Activated CD4-positive, CD25-positive, alpha-beta regulatory T cell treated with anti-CD3 and anti-CD28 coated beads, Interleukin-2, amount 50 U/mL, for 72 hours (primary cell): ENCODE measurements around the gene LNPK.
"Not testable (repeated sequence)": the region's sequence is repeated elsewhere in the genome, so short reads cannot be mapped to it uniquely, and the experiment has no call there.

Experiments used
- DNase-seq: peaks from one replicate; pipeline ENCODE4 v3.0.0; 2021

LNPK gene

DNA sequence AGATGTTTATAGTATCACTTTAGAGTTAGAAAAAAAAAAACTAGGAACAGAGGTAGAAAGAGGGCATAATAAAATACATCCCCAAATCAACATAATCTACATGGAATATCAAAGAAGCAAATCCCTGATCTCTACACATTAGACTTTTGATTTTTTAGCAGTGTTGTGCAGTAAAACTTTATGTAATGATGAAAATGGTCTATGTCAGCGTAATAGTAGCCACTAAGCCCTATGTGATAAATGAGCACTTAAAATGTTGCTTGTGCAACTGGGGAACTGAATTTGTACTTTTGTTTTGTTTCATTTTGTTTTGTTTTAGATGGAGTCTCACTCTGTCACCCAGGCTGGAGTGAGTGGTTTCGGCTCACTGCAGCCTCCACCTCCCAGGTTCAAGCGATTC, 36.3 kb downstream of the LNPK start:
- no peak for DNase-seq

DNA sequence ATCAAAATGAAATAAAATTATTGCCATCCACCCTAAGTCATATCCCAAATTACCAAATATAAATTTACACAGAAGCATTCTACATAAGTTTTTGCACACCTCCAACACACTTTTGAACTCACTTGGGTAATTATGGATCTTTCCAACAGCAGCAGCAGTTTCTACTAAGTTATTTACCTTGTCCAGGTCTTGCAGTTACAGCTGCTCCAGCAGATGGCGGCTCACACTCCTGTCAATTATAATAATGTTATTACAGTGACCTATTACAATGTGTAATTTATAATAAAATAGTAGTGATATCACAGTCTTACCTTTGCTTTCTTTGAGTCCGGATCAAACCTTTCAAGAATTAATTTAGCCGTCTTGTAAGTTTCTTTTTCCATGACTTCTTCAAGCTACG, 37.9 kb downstream of the LNPK start:
- no peak for DNase-seq

DNA sequence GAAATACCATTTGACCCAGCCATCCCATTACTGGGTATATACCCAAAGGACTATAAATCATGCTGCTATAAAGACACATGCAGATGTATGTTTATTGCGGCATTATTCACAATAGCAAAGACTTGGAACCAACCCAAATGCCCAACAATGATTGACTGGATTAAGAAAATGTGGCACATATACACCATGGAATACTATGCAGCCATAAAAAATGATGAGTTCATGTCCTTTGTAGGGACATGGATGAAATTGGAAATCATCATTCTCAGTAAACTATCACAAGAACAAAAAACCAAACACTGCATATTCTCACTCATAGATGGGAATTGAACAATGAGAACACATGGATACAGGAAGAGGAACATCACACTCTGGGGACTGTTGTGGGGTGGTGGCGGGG, 38.9 kb downstream of the LNPK start:
- not testable (repeated sequence) for DNase-seq

DNA sequence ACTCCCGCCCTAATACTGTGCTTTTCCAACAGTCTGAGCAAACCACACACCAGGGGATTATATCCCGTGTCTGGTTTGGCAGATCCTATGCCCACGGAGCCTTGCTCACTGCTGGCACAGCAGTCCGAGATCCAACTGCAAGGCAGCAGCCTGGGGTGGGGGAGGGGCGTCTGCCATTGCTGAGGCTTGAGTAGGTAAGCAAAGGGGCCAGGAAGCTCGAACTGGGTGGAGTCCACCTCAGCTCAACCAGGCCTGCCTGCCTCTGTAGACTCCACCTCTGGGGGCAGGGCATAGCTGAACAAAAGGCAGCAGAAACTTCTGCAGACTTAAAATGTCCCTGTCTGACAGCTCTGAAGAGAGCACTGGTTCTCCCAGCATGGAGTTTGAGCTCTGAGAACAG, 44.2 kb downstream of the LNPK start:
- no peak for DNase-seq

DNA sequence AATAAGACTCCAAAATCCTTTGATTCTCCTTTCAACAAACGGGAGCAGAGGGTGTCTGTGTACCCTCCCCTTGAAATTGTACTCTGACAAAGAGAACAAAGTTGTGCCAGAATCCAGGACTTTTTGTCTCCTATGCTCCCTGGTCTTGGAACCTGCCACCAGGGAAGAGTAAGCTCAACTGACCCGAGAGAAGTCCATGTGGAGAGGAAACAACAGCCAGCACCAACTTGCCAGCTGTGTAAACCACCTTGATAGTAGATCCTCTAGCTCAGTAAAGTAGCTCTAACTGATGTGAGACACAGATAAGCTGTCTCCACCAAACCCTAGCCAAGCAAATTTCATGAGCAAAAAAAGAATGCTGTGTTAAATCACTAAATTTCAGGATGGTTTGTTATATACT, 46.9 kb downstream of the LNPK start:
- DNase-seq: no peak

DNA sequence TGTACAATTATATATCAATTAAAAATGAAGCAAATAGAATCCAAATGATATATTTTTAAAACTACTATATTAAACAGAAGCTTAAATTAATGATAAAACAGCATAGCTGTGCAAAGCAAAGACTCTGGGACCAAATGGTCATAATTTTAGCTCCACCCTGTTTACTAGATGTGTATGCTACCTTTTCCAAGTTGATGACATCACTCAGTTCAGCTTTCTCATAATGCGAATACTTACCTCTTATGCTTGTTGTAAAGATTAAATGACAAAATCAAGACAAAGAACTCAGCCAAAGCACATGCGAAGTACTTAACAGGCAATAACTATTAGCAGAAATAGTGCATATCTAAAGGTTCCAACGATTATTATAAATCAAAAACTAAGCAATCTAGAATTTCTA, 51.6 kb downstream of the LNPK start:
- DNase-seq: no peak

DNA sequence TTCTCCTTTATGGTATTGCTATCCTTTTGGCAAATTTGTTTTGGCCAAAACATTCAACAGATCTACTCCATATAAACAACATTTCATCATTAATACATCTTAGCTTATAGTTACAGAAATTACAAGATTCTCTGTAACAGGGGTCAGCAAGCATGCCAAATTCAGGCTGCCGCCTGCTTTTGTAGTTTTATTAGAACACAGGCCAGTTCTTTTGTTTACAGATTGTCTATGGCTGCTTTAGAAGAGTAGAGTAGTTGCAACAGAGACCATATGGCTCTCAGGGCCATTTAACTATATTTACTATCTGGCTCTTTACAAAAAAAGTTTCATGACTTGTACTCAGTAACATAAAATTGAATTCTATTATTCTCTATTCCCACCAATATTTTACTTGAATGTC, 53.9 kb downstream of the LNPK start:
- no peak for DNase-seq

DNA sequence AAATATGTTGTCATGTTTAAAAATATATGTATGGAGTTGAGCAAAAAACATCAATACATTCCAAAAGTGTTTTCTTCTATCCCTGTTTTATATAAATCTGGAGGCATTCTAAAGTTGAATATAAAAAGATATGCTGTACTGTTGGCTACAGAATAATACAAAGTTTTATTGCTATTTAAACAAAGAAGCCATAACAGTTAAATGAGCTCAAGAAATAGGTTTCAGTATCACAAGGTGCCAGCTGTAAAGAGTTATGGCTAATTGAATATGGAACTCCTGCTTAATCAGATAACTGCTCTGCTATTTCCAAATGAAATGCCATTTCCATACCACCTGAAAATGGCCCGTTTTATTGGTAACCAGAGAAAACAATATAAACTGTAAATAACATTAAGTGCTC, 55.0 kb downstream of the LNPK start:
- DNase-seq: no peak

DNA sequence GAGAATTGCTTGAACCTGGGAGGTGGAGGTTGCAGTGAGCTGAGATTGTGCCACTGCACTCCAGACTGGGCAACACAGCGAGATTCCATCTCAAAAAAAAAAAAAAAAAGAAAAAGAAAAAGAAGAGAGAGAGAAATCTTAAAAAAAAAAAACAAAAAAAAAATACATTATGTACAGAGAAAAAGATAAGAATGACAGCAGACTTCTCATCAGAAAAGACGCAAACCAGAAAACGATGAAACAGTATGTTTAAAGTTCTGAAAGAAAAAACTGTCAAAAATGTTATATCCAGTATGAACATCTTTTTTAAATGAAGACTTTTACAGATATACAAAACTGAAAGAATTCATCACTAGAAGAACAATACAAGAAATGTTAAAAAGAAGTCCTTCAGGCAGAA, 60.4 kb downstream of the LNPK start:
- no peak for DNase-seq

DNA sequence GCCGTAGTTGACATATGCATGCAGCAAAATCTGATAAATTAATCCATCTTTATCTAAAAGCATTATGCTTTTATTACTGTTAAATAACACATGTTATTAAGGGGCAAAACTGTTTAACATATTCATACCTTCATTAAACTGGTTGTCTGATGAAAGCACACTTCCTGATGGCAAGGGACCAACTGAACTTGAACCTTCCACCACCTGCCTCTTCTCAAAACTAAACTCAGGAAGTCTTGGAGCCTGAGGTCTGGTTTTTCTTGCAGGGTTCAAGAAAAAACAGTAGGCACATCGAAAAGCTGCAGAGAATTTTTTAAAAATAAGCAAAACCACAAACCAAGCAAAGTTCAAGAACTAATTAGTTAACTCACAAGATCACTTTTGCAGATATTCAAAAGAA, 64.9 kb downstream of the LNPK start:
- no peak for DNase-seq

DNA sequence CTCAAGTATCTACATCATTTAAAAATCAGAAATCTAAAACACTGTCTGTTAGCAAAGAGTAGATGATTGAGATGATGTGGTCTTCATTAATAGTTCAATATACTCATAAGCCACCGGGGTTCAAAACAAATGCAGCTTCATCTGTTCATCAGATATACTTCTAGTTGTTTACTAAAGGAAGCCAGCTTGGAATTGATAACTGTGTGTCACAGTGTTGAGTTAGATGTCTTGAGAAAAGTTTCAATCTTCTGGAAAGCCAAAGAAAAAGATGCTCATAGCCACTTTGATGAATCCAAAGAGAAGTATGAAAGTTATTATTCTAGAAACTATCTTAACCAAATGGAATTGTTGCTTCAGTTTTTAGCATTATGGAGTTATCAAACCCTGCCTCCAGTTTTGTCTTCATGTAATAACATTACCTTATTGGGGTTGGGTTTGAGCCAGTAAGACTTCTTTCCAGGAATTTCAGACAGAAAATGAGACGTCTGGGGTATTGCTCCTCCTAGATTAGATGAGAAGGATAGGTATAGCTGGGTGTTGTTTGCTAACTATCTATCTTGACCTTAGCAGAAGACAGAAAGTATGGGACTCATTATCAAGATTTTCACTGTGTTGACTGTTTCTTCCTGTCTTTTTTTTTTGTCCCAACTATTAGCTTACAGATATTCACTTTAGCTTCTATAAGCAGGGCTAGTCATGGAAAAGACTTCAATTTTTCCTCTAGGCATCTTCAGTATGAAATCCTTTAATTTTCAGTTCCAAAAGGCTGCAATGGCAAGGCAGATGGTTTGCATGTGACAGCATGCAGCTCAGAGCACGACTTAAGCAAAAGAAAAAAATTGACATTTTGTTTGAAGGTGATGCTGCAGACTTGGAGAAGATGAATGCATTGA, 66.5 kb downstream of the LNPK start:
- DNase-seq: no peak

DNA sequence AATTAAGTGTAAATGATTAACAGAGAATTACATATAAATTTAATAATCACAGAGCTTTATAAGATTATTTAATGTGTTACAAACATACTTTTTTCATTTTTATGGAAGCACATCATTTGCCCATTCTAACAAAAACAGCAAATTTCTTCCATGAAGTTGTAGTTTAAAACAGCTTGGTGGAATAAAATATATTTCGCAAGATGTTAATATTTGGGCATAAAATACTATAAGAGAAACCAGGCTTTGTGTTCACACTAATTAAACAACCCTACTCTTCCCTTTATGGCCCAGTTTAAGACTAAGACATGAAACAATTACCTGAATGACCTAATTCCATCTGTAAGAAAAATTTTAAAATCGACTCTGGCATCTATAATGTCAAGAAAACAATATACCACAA, 69.4 kb downstream of the LNPK start:
- no peak for DNase-seq

DNA sequence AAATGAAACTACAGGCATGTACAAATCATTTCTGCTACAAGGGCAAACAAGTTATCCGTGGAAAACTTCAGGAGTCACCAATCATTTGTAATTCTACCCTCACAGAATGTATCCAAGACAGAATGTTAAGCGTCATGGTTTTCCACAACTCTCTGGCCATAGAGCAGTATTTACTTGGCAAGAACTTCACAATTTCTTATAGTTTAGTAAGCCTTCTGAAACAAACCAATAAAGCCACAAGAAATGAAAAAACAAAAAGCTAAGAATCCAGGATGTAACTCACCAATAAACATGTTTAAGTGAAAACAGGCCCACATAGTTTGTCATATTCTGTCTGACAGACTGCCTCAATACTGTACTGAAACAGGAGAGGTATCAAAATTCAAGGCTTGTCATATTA, 70.3 kb downstream of the LNPK start:
- no peak for DNase-seq

DNA sequence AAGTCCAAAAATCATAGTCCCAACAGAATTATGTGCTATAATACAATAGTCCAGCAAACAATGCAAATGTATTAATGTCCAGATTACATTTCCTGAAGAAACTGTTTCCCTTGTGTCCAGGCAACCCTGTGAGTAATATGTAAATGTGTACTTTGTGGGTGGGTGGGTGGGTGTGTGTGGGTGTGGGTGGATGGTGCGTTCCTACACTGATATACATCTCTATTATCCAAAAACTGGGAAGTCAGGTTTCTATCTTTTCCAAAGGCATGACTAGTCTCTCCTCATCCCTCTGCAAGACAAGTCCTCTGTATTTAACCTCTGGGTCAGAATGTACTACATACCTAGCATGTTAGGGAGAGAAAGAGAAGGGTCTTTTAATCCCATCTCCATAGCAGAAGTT, 71.6 kb downstream of the LNPK start:
- no peak for DNase-seq

DNA sequence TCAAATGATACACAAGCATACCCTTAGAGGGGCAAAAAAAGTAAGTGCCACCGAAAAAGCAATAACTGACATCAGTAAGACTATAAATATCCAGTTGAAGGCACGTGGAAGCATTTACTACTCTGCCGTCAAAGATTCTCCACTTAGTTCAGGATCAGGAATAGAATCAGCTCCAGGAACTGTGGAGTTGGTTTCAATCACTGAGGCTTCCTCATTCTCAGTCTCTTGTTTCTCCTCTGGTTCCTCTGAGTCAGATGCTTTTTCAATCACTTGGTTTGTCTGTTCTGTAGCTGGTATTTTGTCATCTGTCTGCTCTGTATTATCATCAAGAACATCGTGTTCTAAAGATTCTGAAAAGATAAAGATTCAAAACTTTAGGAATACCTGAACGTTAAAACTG, 72.2 kb downstream of the LNPK start:
- no peak for DNase-seq

DNA sequence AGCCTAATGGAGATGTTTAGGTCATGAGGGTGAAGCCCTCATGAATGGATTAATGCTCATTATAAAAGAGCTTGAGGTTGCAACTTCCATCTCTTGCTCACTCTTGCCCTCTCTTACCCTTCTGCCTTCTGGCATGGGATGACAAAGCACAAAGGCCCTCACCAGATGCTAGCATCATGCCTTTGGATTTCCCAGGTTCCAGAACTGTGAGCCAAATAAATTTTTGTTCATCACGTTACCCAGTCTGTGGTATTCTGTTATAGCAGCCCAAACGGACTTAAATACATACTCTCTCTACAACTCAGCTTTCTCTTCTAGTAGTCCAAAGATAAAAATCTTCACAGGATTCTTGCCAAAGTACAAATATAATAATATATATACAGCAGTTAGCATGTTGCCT, 75.8 kb downstream of the LNPK start:
- no peak for DNase-seq

DNA sequence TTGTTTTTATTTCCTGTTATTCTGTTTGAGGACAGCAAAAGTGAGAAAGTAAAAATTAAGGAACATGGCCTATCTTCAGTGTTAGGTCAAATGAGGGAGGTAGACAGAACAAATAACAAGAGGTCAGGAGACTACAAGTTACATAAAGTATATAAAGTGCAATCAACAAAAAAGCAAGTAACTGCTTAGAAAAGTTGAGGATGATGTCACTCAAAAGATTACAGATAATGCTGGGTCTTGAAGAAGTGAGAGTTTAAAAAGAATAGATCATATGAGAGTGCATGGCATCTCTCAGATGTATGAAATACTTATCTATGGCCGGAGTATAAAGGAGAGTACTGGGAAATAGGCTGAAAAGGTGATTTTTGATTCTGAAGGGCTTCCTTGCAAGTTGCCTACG, 79.9 kb downstream of the LNPK start:
- DNase-seq: no peak

DNA sequence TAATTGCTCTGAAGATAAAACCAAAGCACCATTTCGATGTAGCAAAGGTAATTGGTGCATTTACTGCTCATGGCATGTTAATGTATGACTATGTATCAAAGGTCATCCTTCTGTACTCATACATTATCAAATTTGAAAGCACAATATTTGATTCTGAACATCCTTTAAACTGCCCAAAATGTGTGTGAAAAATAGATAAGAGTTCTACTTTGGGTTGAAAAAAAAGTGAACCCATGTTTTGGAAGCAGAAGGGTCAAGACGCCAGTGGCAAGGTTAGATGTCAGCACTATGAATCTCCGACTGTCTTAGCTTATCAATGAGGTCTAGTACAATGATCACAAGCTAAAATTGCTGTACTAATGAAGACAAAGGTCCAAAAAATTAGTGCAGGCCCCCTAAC, 83.1 kb downstream of the LNPK start:
- no peak for DNase-seq

DNA sequence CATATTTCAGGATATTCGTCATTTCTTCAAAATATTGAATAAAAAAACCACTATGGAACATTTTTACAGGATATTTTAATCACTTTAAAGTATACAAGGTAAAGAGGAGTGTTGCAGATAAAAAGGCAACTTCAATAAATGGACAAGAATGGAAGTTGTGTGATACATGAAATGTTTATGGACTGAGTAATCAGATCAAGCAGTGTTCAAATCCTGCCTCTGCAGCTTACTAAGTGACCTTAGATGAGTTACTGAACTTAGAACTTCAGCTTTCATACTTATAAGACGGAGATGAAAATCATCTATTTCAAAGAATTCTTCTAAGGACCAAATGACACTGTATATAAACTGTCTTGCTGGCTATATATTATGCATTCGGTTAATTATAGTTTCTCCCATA, 87.2 kb downstream of the LNPK start:
- DNase-seq: no peak

DNA sequence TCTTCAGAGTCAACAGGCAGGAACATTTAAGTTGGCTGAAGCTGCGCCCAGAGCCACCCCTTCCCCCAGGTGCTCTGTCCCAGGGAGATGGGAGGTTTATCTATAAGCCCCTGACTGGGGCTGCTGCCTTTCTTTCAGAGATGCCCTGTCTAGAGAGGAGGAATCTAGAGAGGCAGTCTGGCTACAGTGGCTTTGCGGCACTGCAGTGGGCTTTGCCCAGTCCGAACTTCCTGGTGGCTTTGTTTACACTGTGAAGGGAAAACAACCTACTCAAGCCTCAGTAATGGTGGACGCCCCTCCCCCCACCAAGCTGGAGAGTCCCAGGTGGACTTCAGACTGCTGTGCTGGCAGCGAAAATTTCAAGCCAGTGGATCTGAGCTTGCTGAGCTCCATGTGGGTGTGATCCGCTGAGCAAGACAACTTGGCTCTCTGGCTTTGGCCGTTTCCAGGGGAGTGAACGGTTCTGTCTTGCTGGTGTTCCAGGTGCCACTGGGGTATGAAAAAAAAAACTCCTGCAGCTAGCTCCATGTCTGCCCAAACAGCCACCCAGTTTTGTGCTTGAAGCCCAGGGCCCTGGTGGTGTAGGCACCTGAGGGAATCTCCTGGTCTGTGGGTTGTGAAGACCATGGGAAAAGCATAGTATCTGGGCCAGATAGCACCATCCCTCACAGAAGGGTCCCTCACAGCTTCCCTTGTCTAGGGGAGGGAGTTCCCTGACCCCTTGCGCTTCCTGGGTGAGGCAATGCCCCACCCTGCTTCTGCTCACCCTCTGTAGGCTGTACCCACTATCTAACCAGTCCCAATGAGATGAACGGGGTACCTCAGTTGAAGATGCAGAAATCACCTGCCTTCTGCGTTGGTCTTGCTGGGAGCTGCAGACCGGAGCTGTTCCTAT, 88.0 kb downstream of the LNPK start:
- DNase-seq: not testable (repeated sequence)

DNA sequence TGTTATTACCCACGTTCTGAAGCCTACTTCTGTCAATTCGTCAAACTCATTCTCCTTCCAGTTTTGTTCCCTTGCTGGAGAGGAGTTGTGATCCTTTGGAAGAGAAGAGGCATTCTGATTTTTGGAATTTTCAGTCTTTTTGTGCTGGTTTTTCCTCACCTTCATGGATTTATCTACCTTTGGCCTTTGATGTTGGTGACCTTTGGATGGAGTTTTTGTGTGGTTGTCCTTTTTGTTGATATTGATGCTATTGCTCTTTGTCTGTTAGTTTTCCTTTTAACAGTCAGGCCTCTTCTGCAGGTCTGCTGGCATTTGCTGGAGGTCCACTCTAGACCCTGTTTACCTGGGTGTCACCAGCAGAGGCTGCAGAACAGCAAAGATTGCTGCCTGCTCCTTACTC, 88.8 kb downstream of the LNPK start:
- DNase-seq: not testable (repeated sequence)

DNA sequence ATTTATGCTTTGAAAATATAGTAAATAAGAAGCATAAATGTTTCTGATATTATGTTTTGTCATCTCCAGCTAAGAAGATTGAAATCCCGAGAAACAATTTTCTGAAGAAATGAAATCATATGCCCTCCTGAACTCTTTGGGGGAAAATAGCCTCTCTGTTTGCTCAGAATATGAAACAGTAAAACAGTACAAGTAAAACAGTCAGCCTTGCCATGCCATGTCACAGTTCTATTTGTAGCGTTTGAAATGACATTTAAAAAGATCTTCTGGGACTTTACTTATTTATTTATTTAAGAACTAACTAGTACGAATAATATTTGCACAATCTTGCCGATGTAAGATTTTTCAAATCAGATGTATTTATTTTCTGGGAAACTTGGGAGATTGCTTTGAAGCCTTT, 98.0 kb downstream of the LNPK start:
- DNase-seq: no peak

DNA sequence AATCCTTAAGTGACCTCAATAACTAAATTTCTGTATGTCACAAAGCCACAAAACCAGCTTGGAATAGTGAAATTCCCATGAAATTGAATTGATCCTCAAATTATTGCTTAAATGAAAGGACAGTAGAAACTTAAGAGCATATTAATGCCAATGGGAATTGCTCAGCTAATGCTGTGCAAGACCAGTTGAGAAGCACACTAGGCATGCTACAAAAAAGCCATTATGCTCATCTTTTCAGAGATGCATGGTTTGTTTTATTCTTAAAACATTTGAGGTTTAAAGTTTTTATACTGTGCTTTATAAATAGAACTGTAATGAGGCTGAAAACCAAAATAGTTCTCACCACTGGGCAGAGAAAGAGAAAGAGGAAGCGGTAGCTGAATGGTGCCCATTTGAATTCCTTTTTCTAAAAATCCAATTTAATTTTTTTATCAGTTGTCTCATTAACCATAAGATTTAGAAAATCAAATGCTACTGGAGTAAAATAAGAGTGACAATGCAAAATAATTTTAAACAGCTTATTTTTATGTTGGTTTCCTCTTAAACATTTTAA, 98.6 kb downstream of the LNPK start:
- DNase-seq: no peak

DNA sequence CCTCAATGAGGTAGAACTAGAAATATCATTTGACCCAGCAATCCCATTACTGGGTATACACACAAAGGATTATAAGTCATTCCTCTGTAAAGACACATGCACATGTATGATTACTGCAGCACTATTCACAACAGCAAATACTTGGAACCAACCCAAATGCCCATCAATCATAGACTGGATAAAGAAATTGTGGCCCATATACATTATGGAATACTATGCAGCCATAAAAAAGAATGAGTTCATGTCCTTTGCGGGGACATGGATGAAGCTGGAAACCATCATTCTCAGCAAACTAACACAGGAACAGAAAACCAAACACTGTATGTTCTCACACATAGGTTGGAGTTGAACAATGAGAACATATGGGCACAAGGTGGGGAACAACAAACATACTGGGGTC, 106.1 kb downstream of the LNPK start:
- DNase-seq: not testable (repeated sequence)
